Mesendoderm (in vitro differentiated cells): ENCODE results near the gene RSPH1.

Source experiments
- DNase-seq: peaks from one replicate; pipeline ENCODE4 v3.0.0; 2013
- H2AK5ac ChIP-seq: 2 replicates; pipeline ENCODE4 v1.6.1; 2013; ENCODE audit warnings: low read length, inconsistent platforms
- H2BK120ac ChIP-seq: 2 replicates; pipeline ENCODE4 v1.6.1; 2013; ENCODE audit warnings: low read depth, mild to moderate bottlenecking, low read length, moderate library complexity, mixed read lengths
- H2BK15ac ChIP-seq: replicated peaks from 2 replicates; pipeline ENCODE4 v1.6.1; 2013; ENCODE audit warnings: low read depth, mild to moderate bottlenecking, moderate library complexity
- H2BK5ac ChIP-seq: 2 replicates; pipeline ENCODE4 v1.6.1; 2013; ENCODE audit warnings: low read length, inconsistent platforms
- H3K18ac ChIP-seq: 2 replicates; pipeline ENCODE4 v1.6.1; 2013; ENCODE audit warnings: mild to moderate bottlenecking, low read length, mixed read lengths
- H3K23ac ChIP-seq: one replicate; pipeline ENCODE4 v1.6.1; 2013; ENCODE audit warnings: low read length
- H3K27ac ChIP-seq: 2 replicates; pipeline ENCODE4 v1.5.1; 2013; ENCODE audit warnings: low read depth, mild to moderate bottlenecking, inconsistent platforms, low read length, moderate library complexity
- H3K27me3 ChIP-seq: 2 replicates; pipeline ENCODE4 v1.6.1; 2013; ENCODE audit warnings: low read length, control low read depth, mild to moderate bottlenecking, inconsistent platforms; ENCODE audit not compliant: insufficient read depth, poor library complexity
- H3K36me3 ChIP-seq: 2 replicates; pipeline ENCODE4 v1.6.1; 2013; ENCODE audit warnings: low read length, inconsistent platforms; ENCODE audit not compliant: control insufficient read depth, insufficient read depth
- H3K4ac ChIP-seq: one replicate; pipeline ENCODE4 v1.6.1; 2013; ENCODE audit warnings: low read depth, mild to moderate bottlenecking, low read length, moderate library complexity
- H3K4me1 ChIP-seq: 2 replicates; pipeline ENCODE4 v1.6.1; 2013; ENCODE audit warnings: low read depth, low read length, inconsistent platforms; ENCODE audit not compliant: control insufficient read depth
- H3K4me2 ChIP-seq: 2 replicates; pipeline ENCODE4 v1.6.1; 2013; ENCODE audit warnings: low read length
- H3K4me3 ChIP-seq: 2 replicates; pipeline ENCODE4 v1.5.1; 2013; ENCODE audit warnings: mild to moderate bottlenecking, low read length
- H3K56ac ChIP-seq: one replicate; pipeline ENCODE4 v1.6.1; 2013; ENCODE audit warnings: low read length
- H3K79me1 ChIP-seq: 2 replicates; pipeline ENCODE4 v1.6.1; 2013; ENCODE audit warnings: low read length, inconsistent platforms
- H3K79me2 ChIP-seq: 2 replicates; pipeline ENCODE4 v1.6.1; 2013; ENCODE audit warnings: mild to moderate bottlenecking, low read length; ENCODE audit not compliant: control insufficient read depth, insufficient read depth
- H3K9ac ChIP-seq: 2 replicates; pipeline ENCODE4 v1.6.1; 2013; ENCODE audit warnings: low read length, inconsistent platforms
- H4K5ac ChIP-seq: one replicate; pipeline ENCODE4 v1.6.1; 2013; ENCODE audit warnings: low read length
- H4K8ac ChIP-seq: one replicate; pipeline ENCODE4 v1.6.1; 2013; ENCODE audit warnings: low read depth, mild to moderate bottlenecking, control low read depth, low read length, moderate library complexity
- WGBS: extraction: QIAGEN DNeasy Blood & Tissue Kit; methylation state at CpG from one replicate; pipeline ENCODE4 v1.1.7; 2013; ENCODE audit warnings: low lambda C conversion rate, missing lambda C conversion rate; ENCODE audit not compliant: insufficient coverage; ENCODE audit errors: extremely low coverage; 5-methylcytosine and 5-hydroxymethylcytosine counted together

RSPH1 gene

DNA sequence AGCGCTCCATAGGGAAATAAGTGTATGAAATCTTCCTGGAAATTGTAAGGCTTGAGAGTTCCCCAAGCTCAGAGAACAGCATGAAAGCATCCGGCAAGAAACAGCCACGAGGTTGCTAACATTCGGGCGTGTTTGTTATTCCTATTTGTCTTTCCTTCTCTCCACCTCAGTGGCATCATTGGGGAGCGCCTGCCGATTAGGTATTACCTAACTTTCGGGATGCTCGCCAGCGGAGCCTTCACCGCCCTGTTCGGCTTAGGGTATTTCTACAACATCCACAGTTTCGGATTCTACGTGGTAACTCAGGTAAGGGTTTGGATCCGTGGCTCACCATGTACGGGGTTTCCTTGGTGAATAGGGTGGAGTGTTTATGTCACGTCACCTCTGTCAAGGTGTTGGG is 43.3 kb upstream of the RSPH1 start:
- Histone ChIP-seq H3K4me1 (no peaks in the 10 kb centered on the region), H2AK5ac (no peak overlapping the region), H3K18ac (no peak overlapping the region), H3K36me3 (no peaks in the 10 kb centered on the region), H2BK5ac (no peak overlapping the region), H3K56ac (no peak overlapping the region), H3K79me1 (no peaks in the 10 kb centered on the region), H3K4me3 (no peak overlapping the region), H4K5ac (no peak overlapping the region), H3K4ac (no peak overlapping the region), H3K79me2 (no peaks in the 10 kb centered on the region), H3K27me3 (no peaks in the 10 kb centered on the region), H3K4me2 (no peak overlapping the region), H2BK120ac (no peak overlapping the region), H3K23ac (no peak overlapping the region), H4K8ac (no peak overlapping the region), H3K27ac (no peak overlapping the region), H2BK15ac (no peak overlapping the region), H3K9ac (no peak overlapping the region)
- WGBS, result no CpG with 5 or more reads among the region's 17 CpGs
- DNase-seq, result no peak

GRCh38 chr21:42538479-42539275 is 42.7 kb upstream of the RSPH1 start:
- Histone ChIP-seq H3K27me3 (no peaks in the 10 kb centered on the region), H2BK120ac (no peak overlapping the region), H3K23ac (no peak overlapping the region), H2BK5ac (no peak overlapping the region), H3K56ac (no peak overlapping the region), H3K18ac (no peak overlapping the region), H4K8ac (no peak overlapping the region), H3K9ac (no peak overlapping the region), H3K79me1 (no peaks in the 10 kb centered on the region), H3K27ac (no peak overlapping the region), H3K79me2 (no peaks in the 10 kb centered on the region), H3K36me3 (no peaks in the 10 kb centered on the region), H3K4ac (no peak overlapping the region), H3K4me1 (no peaks in the 10 kb centered on the region), H3K4me3 (no peak overlapping the region), H2AK5ac (no peak overlapping the region), H4K5ac (no peak overlapping the region), H2BK15ac (no peak overlapping the region), H3K4me2 (no peak overlapping the region)
- no CpG with 5 or more reads among the region's 10 CpGs for WGBS
- no peak for DNase-seq

DNA sequence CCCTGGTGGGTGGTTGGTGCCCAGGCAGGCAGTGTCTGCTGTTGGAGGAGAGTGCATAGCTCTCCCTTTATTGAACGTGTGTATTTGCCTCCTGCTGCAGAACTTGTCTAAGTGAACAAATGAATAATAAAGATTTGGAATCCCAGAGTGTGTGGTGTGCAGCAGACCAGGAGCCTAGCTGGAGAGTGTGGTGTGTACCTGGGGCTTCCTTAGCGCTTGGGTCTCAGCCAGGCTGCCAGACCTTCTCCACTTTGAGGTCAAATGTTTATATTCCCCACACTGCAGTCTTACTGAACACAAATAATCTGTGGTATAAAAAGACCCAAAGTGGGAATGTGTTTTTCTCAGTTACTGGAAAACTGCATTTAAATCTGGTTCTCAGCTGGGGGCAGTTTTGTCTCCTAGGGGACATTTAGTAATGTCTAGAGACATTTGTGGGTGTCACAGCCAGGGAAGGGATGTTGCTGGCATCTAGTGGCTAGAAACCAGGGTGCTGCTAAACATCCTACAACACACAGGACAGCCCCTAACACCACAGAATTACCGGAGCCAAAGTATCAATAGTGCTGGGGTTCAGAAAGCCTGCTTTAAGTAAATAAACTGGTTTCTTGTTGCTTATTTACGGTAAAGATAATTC is 41.2 kb upstream of the RSPH1 start:
- H2BK15ac ChIP-seq, result no peak overlapping the region
- H3K36me3 ChIP-seq, result no peaks in the 10 kb centered on the region
- no peak for DNase-seq
- no peaks in the 10 kb centered on the region for H3K79me2 ChIP-seq
- no CpG with 5 or more reads among the region's 4 CpGs for WGBS
- H3K4me1 ChIP-seq, result no peaks in the 10 kb centered on the region
- H2BK120ac ChIP-seq, result no peak overlapping the region
- no peak overlapping the region for H3K56ac ChIP-seq
- no peak overlapping the region for H3K18ac ChIP-seq
- H2BK5ac ChIP-seq, result no peak overlapping the region
- no peak overlapping the region for H3K4me3 ChIP-seq
- H3K27me3 ChIP-seq, result no peaks in the 10 kb centered on the region
- no peak overlapping the region for H3K27ac ChIP-seq
- H3K79me1 ChIP-seq, result no peaks in the 10 kb centered on the region
- H3K9ac ChIP-seq, result no peak overlapping the region
- no peak overlapping the region for H3K4ac ChIP-seq
- no peak overlapping the region for H3K4me2 ChIP-seq
- no peak overlapping the region for H4K5ac ChIP-seq
- H4K8ac ChIP-seq, result no peak overlapping the region
- H3K23ac ChIP-seq, result no peak overlapping the region
- no peak overlapping the region for H2AK5ac ChIP-seq

DNA sequence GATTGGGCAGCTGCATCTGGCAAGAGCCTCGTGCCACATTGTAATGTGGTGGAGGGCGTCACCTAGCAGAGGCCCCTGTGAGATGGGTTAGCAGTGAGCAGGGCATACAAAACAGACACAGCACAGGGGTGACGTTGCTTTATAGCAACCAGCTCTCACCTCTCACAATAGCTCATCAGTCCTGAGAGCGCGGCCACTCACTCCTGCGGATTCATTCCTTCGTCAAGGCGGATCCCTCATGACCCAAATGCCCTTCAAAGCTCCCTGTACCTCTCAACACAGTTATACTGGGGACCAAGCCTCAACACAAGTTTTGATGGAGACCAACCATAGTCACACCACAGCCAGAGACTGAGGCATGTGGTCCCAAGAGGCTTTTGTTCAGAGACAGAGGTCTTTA is 40.6 kb upstream of the RSPH1 start:
- no peak overlapping the region for H2BK15ac ChIP-seq
- no peak overlapping the region for H2AK5ac ChIP-seq
- H3K18ac ChIP-seq, result no peak overlapping the region
- DNase-seq, result no peak
- no peak overlapping the region for H3K4ac ChIP-seq
- H3K79me2 ChIP-seq, result no peaks in the 10 kb centered on the region
- no peak overlapping the region for H2BK120ac ChIP-seq
- no peak overlapping the region for H3K4me2 ChIP-seq
- H4K5ac ChIP-seq, result no peak overlapping the region
- no peak overlapping the region for H3K27ac ChIP-seq
- H3K4me1 ChIP-seq, result no peaks in the 10 kb centered on the region
- H3K4me3 ChIP-seq, result no peak overlapping the region
- H3K36me3 ChIP-seq, result no peaks in the 10 kb centered on the region
- no peak overlapping the region for H4K8ac ChIP-seq
- H2BK5ac ChIP-seq, result no peak overlapping the region
- H3K79me1 ChIP-seq, result no peaks in the 10 kb centered on the region
- H3K27me3 ChIP-seq, result no peaks in the 10 kb centered on the region
- no peak overlapping the region for H3K9ac ChIP-seq
- no peak overlapping the region for H3K56ac ChIP-seq
- H3K23ac ChIP-seq, result no peak overlapping the region
- WGBS, result no CpG with 5 or more reads among the region's 8 CpGs

DNA sequence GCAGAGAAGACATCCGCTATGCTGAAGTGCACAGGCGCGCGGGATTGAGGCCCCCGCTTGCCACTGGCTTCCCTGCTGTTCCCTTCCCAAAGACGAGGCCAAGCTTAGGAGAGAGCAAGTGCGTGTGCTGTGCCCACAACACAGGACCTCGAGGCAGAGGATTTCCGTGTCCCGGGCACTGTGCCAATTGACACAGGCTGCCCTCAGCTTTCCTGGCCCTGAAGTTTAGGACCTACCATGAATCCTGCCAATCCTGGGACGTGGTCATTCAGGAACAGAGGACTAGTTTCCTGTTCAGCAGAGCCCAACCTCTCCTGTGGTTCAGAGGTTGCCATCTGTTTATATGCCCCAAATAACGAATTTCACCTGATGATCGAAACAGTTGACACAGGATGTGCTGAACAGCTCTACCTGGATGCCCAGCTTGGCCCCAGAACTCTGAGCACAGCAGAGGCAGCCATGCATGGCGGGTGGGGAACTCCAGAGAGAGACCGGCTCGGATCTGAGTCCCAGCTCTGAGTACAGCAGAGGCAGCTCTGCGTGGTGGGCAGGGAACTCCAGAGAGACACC is 39.7 kb upstream of the RSPH1 start:
- H3K4me2 ChIP-seq, result no peak overlapping the region

More for the DNA sequence above, 39.7 kb upstream of the RSPH1 start:
- no peak overlapping the region for H3K23ac ChIP-seq
- no peak for DNase-seq
- H3K18ac ChIP-seq, result no peak overlapping the region
- no peak overlapping the region for H3K4me3 ChIP-seq
- H3K79me2 ChIP-seq, result no peaks in the 10 kb centered on the region
- H2BK15ac ChIP-seq, result no peak overlapping the region
- H2AK5ac ChIP-seq, result no peak overlapping the region
- H3K27ac ChIP-seq, result no peak overlapping the region
- H3K4ac ChIP-seq, result no peak overlapping the region
- H4K5ac ChIP-seq, result no peak overlapping the region
- H2BK120ac ChIP-seq, result no peak overlapping the region
- no CpG with 5 or more reads among the region's 17 CpGs for WGBS
- no peak overlapping the region for H4K8ac ChIP-seq
- H3K56ac ChIP-seq, result no peak overlapping the region
- no peaks in the 10 kb centered on the region for H3K36me3 ChIP-seq
- H3K27me3 ChIP-seq, result no peaks in the 10 kb centered on the region
- H3K9ac ChIP-seq, result no peak overlapping the region
- H3K4me1 ChIP-seq, result no peaks in the 10 kb centered on the region
- no peaks in the 10 kb centered on the region for H3K79me1 ChIP-seq
- H2BK5ac ChIP-seq, result no peak overlapping the region
